GM23338 (cell line): ENCODE data around the gene SLC25A22.

Experiments
- CREB1 ChIP-seq: fragments of 250-450 bp; sonication (Bioruptor Pico); IDR thresholded peaks from 2 replicates; pipeline ENCODE4 v1.5.0; 2020; ENCODE audit warnings: low read depth, mild to moderate bottlenecking, moderate library complexity
- CTCF ChIP-seq, 2 experiments: fragments of 200-600 bp in 1 of 2; sonication (generic) in 1 of 2; conservative IDR thresholded peaks; 2 replicates each; pipeline versions ENCODE4 v1.5.1 to v1.6.1; 2016 to 2017; ENCODE audit warnings: antibody characterized with exemption in 2 of 2, low read depth in 2 of 2, mild to moderate bottlenecking in 2 of 2, moderate library complexity in 1 of 2
- ETS1 ChIP-seq: IDR thresholded peaks from 2 replicates; pipeline ENCODE4 v1.6.1; 2016; ENCODE audit warnings: antibody characterized with exemption
- EZH2 ChIP-seq: fragments of 200-600 bp; sonication (generic); IDR thresholded peaks from one replicate; pipeline ENCODE4 v1.8.0; 2017; ENCODE audit warnings: antibody characterized with exemption, mild to moderate bottlenecking, low read depth; ENCODE audit not compliant: unreplicated experiment
- EZH2phosphoT487 ChIP-seq: fragments of 200-600 bp; sonication (generic); IDR thresholded peaks from one replicate; pipeline ENCODE4 v1.8.1; 2018; ENCODE audit warnings: antibody characterized with exemption; ENCODE audit not compliant: unreplicated experiment
- POLR2AphosphoS5 ChIP-seq: IDR thresholded peaks from 2 replicates; pipeline ENCODE4 v1.6.1; 2016; ENCODE audit warnings: antibody characterized with exemption, low read depth
- STAT1 ChIP-seq: IDR thresholded peaks from one replicate; pipeline ENCODE4 v1.6.1; 2016; ENCODE audit warnings: antibody characterized with exemption; ENCODE audit not compliant: unreplicated experiment
- ZNF462 ChIP-seq: fragments of 250-450 bp; sonication (Bioruptor Pico); IDR thresholded peaks from 2 replicates; pipeline ENCODE4 v1.5.0; 2020; ENCODE audit warnings: mild to moderate bottlenecking, moderate library complexity

- TF ChIP-seq CTCF (conservative IDR thresholded peaks at IDR 0.05; ENCODE audit: low read depth in 2 of 2) (0 out of 4 replicates have a peak, but pooled peaks of 1 of the 2 experiments have one; percentile 9), POLR2AphosphoS5 (no peak), EZH2 (no peak), ETS1 (no peak), EZH2phosphoT487 (no peak), STAT1 (no peak), CREB1 (no peak), ZNF462 (CRISPR knock-in tag) (no peak)
These were observed 25.6 kb upstream of the SLC25A22 start for GRCh38 chr11:823441-824291.
